Endothelial cell of umbilical vein (primary cell): ENCODE data around the gene C9orf72. TPM values are rescaled to one million over a fixed set of nuclear protein-coding genes. Genes with fewer than 3 reads are reported as not detected.

Source experiments
- BruUV-seq: library from RNA; stranded (reverse); fragments of 400-500 nt; replicated peaks from 2 replicates; lab custom pipeline; 2021; lab: Mats Ljungman, UMichigan
- CTCF ChIA-PET: fragments of 300-600, 350-600 bp; sonication (Branson Sonifier 250); formaldehyde crosslinking; loops from one replicate; lab custom pipeline; 2021; ENCODE audit warnings: antibody characterized with exemption, inconsistent platforms; lab: Charles Lee
- POLR2A ChIA-PET: fragments of 300-600, 350-600 bp; sonication (Branson Sonifier 250); formaldehyde crosslinking; loops from one replicate; lab custom pipeline; 2021; ENCODE audit warnings: antibody characterized with exemption, inconsistent platforms; lab: Charles Lee
- DNase-seq: peaks from one replicate; pipeline ENCODE4 v3.0.0-alpha.2; 2011; ENCODE audit warnings: low read depth, low spot score
- FAIRE-seq: peaks from 2 replicates; lab custom pipeline; 2011; peaks lifted over from hg19 to GRCh38; lab: Jason Lieb, UNC
- H2AFZ ChIP-seq: 2 replicates; pipeline ENCODE4 v1.6.0; 2012; ENCODE audit warnings: low read depth, low read length, control low read depth, inconsistent platforms
- H3K27ac ChIP-seq: 2 replicates; pipeline ENCODE4 v1.5.1; 2011; ENCODE audit warnings: low read depth, mild to moderate bottlenecking, control low read depth, low read length, moderate library complexity; ENCODE audit not compliant: insufficient read depth
- H3K27me3 ChIP-seq, 2 experiments: 2 replicates each; pipeline versions ENCODE4 v1.6.0 to v1.6.1; 2011; ENCODE audit warnings: low read length in 2 of 2, mixed read lengths in 1 of 2; ENCODE audit not compliant: control insufficient read depth in 2 of 2, insufficient read depth in 2 of 2
- H3K36me3 ChIP-seq, 2 experiments: 2 replicates in 1 of 2; 3 replicates in 1 of 2; pipeline ENCODE4 v1.5.1; 2011; ENCODE audit warnings: low read length in 2 of 2, mild to moderate bottlenecking in 1 of 2, moderate library complexity in 1 of 2; ENCODE audit not compliant: control insufficient read depth in 2 of 2, insufficient read depth in 2 of 2; ENCODE audit errors: extremely low read depth in 1 of 2
- H3K4me1 ChIP-seq: 3 replicates; pipeline ENCODE4 v1.5.1; 2011; ENCODE audit warnings: mild to moderate bottlenecking, low read length; ENCODE audit not compliant: control insufficient read depth, insufficient read depth; ENCODE audit errors: extremely low read depth
- H3K4me2 ChIP-seq: 2 replicates; pipeline ENCODE4 v1.6.1; 2011; ENCODE audit warnings: low read length, control low read depth, mixed read lengths; ENCODE audit not compliant: insufficient read depth
- H3K4me3 ChIP-seq, 3 experiments: fragments of 200-600 bp in 1 of 3; sonication (generic), shearing (Covaris generic) in 1 of 3; replicated peaks in 1 of 3; 2 replicates each; pipeline ENCODE4 v1.5.1; 2011 to 2016; ENCODE audit warnings: control low read depth in 3 of 3, low read length in 3 of 3, mild to moderate bottlenecking in 2 of 3, inconsistent platforms in 1 of 3, low read depth in 1 of 3, moderate library complexity in 1 of 3; ENCODE audit not compliant: insufficient read depth in 1 of 3
- H3K79me2 ChIP-seq: 2 replicates; pipeline ENCODE4 v1.6.0; 2012; ENCODE audit warnings: low read length, inconsistent platforms; ENCODE audit not compliant: control insufficient read depth, insufficient read depth
- H3K9ac ChIP-seq: replicated peaks from 2 replicates; pipeline ENCODE3; 2011; ENCODE audit warnings: low read length, control low read depth; ENCODE audit not compliant: insufficient read depth; ENCODE audit errors: extremely low read depth
- H3K9me1 ChIP-seq: replicated peaks from 3 replicates; pipeline ENCODE4 v1.6.0; 2011; ENCODE audit warnings: mild to moderate bottlenecking, low read length; ENCODE audit not compliant: control insufficient read depth, insufficient read depth; ENCODE audit errors: extremely low read depth
- H3K9me3 ChIP-seq: replicated peaks from 2 replicates; pipeline ENCODE4 v1.5.1; 2012; ENCODE audit warnings: low read length, inconsistent platforms; ENCODE audit not compliant: control insufficient read depth, insufficient read depth
- H4K20me1 ChIP-seq: replicated peaks from 2 replicates; pipeline ENCODE3; 2011; ENCODE audit warnings: mild to moderate bottlenecking, low read length; ENCODE audit not compliant: control insufficient read depth, insufficient read depth; ENCODE audit errors: extremely low read depth
- EZH2 ChIP-seq: IDR thresholded peaks from 2 replicates; pipeline ENCODE4 v1.6.1; 2012; ENCODE audit warnings: borderline replicate concordance, low read depth, mild to moderate bottlenecking, moderate library complexity, low read length, inconsistent platforms; ENCODE audit not compliant: severe bottlenecking
- FOS ChIP-seq: IDR thresholded peaks from 2 replicates; pipeline ENCODE4 v1.6.1; 2011; ENCODE audit warnings: mild to moderate bottlenecking, low read length, moderate library complexity, borderline replicate concordance; ENCODE audit not compliant: insufficient read depth
- GATA2 ChIP-seq: IDR thresholded peaks from 2 replicates; pipeline ENCODE4 v1.7.0; 2011; ENCODE audit warnings: low read depth, mild to moderate bottlenecking, moderate library complexity, mixed read lengths, low read length; ENCODE audit not compliant: insufficient read length, insufficient read depth
- JUN ChIP-seq: IDR thresholded peaks from 2 replicates; pipeline ENCODE4 v1.6.1; 2011; ENCODE audit warnings: borderline replicate concordance, low read depth; ENCODE audit not compliant: insufficient read length, insufficient read depth
- MAX ChIP-seq: IDR thresholded peaks from 2 replicates; pipeline ENCODE4 v1.6.1; 2011; ENCODE audit not compliant: insufficient read depth, insufficient read length
- MYC ChIP-seq: IDR thresholded peaks from one replicate; pipeline ENCODE4 v1.6.1; 2011; ENCODE audit warnings: mild to moderate bottlenecking, low read depth, low read length
- POLR2A ChIP-seq: IDR thresholded peaks from 2 replicates; pipeline ENCODE4 v1.6.1; 2012; ENCODE audit warnings: low read depth, mild to moderate bottlenecking, control low read depth, low read length
- POLR2AphosphoS5 ChIP-seq: IDR thresholded peaks from 2 replicates; pipeline ENCODE4 v1.6.1; 2012; ENCODE audit warnings: low read depth, mild to moderate bottlenecking, control low read depth, low read length, moderate library complexity; ENCODE audit not compliant: insufficient read depth
- dilution Hi-C: fragments of 300-500 bp; cut with MboI; formaldehyde crosslinking; loops from one replicate; pipeline ENCODE4 v1.15.0; 2019; ENCODE audit warnings: low sequenced_read_pairs; ENCODE audit not compliant: extremely low pct_ligation_motif_present
- intact Hi-C: fragments of 100-400 bp; cut with micrococcal nuclease; formaldehyde crosslinking; loops from one replicate; pipeline ENCODE4 v1.10.0; 2022
- polyA plus RNA-seq, 4 experiments: library from polyadenylated mRNA; depleted of rRNA in 3 of 4; stranded (reverse) in 3 of 4; unstranded in 1 of 4; fragments of >200 nt; gene quantifications; 2 replicates each; pipeline versions ENCODE4 v1.2.1 to v1.2.3, GENCODE V29; 2011 to 2012; ENCODE audit warnings: missing spikeins in 1 of 4
- total RNA-seq: library from RNA; stranded (reverse); gene quantifications from 2 replicates; pipeline ENCODE4 v1.2.3, GENCODE V29; 2021
- TF ChIP-seq, protein P1 (sequence below), 2 donors: IDR thresholded peaks; 1 replicate in 1 of 2; 2 replicates in 1 of 2; pipeline ENCODE4 v1.5.1; 2011; ENCODE audit warnings: low read length in 2 of 2, mild to moderate bottlenecking in 2 of 2, moderate library complexity in 2 of 2, control low read depth in 1 of 2, inconsistent platforms in 1 of 2, low read depth in 1 of 2; ENCODE audit not compliant: insufficient read depth in 1 of 2; ENCODE audit errors: extremely low read depth in 1 of 2

C9orf72 gene
- total and polyA plus RNA-seq, 2 donors (not counting 3 experiments of a cell fraction or from before 2014, with no cell fraction given), result 2.7 to 7.3 TPM

DNA sequence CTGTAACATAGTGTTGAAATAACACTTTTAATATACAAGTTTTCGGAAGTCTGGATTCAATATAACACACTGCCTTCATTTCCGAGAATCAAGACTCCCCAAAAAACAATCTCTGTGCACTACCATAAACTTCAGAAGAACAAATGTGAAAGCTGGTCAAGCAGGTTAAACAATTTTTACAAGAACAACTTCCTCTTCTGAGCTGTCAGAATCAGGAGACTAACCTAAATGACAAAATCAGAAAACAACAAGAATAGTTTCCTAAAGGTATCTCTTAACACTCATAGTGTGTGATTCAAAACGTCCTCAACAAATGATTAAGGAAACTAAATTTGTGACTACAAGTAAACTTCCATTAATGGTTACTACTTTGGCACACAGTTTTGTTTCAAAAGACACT is 11.6 kb downstream of the C9orf72 start:
- Histone ChIP-seq H3K27ac (no peak overlapping the region), H3K4me1 (no peaks in the 10 kb centered on the region), H3K27me3 (no peaks in the 10 kb centered on the region), H2AFZ (no peak overlapping the region), H3K9ac (no peak overlapping the region), H3K36me3 (no peaks in the 10 kb centered on the region), H3K4me3 (no peak overlapping the region), H3K4me2 (no peak overlapping the region), H3K9me1 (no peaks in the 10 kb centered on the region), H4K20me1 (no peaks in the 10 kb centered on the region), H3K9me3 (no peaks in the 10 kb centered on the region), H3K79me2 (no peaks in the 10 kb centered on the region)
- no TSS peak for BruUV-seq
- POLR2A ChIA-PET, result no interaction called here
- dilution Hi-C loops (no loop called here), intact Hi-C loops (no loop called here)
- CTCF ChIA-PET, result interaction anchor here (1.0 to 1.6 kb wide), 2 partner anchors 13 to 228 kb away, joined by 3 to 6 read pairs; no protein-coding TSS in a partner anchor
- FAIRE-seq, result no peak
- no peak for DNase-seq
- TF ChIP-seq EZH2 (no peak), MYC (no peak), GATA2 (no peak), FOS (no peak), MAX (no peak), POLR2A (no peak), POLR2AphosphoS5 (no peak), JUN (no peak)
- TF ChIP-seq, protein P1, sequence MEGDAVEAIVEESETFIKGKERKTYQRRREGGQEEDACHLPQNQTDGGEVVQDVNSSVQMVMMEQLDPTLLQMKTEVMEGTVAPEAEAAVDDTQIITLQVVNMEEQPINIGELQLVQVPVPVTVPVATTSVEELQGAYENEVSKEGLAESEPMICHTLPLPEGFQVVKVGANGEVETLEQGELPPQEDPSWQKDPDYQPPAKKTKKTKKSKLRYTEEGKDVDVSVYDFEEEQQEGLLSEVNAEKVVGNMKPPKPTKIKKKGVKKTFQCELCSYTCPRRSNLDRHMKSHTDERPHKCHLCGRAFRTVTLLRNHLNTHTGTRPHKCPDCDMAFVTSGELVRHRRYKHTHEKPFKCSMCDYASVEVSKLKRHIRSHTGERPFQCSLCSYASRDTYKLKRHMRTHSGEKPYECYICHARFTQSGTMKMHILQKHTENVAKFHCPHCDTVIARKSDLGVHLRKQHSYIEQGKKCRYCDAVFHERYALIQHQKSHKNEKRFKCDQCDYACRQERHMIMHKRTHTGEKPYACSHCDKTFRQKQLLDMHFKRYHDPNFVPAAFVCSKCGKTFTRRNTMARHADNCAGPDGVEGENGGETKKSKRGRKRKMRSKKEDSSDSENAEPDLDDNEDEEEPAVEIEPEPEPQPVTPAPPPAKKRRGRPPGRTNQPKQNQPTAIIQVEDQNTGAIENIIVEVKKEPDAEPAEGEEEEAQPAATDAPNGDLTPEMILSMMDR (IDR thresholded peaks at IDR 0.05; ENCODE audit: extremely low read depth in 1 of 2, insufficient read depth in 1 of 2, low read depth in 1 of 2, low read length in 2 of 2), result no peak
